Fibroblast of skin of left biceps (primary cell): Measurements from ENCODE around the gene DNMT3L.
"Not testable (repeated sequence)": the region's sequence is repeated elsewhere in the genome, so short reads cannot be mapped to it uniquely, and the experiment has no call there.

ENCODE experiments used
- DNase-seq, 2 experiments: peaks; one replicate each; pipeline ENCODE4 v3.0.0-alpha.2; 2013; ENCODE audit warnings: low read depth in 2 of 2

DNMT3L gene

GRCh38 chr21:44295163-44295573 lies 33.5 kb upstream of the DNMT3L start:
- no peak for DNase-seq

- DNase-seq, result no peak
Measured at GRCh38 chr21:44294391-44295162, 32.9 kb upstream of the DNMT3L start.

- DNase-seq, result no peak
Measured at GRCh38 chr21:44293551-44294231, 32.0 kb upstream of the DNMT3L start.

DNA sequence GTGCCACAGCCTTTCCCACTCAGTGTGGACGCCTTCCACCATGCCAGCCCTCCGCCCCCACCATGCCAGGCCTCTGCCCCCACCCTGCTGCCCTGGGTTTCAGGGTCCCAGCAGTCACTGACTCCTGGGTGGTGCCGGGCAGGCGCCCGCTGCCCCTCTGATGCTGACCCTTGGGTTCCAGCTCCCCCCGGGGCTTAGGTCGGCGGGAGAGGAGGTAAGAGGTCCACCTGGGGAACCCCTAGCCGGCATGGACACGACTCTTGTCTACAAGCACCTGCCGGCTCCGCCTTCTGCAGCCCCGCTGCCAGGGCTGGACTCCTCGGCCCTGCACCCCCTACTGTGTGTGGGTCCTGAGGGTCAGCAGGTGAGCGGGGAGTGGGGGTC lies 31.1 kb upstream of the DNMT3L start:
- DNase-seq, result no peak

DNA sequence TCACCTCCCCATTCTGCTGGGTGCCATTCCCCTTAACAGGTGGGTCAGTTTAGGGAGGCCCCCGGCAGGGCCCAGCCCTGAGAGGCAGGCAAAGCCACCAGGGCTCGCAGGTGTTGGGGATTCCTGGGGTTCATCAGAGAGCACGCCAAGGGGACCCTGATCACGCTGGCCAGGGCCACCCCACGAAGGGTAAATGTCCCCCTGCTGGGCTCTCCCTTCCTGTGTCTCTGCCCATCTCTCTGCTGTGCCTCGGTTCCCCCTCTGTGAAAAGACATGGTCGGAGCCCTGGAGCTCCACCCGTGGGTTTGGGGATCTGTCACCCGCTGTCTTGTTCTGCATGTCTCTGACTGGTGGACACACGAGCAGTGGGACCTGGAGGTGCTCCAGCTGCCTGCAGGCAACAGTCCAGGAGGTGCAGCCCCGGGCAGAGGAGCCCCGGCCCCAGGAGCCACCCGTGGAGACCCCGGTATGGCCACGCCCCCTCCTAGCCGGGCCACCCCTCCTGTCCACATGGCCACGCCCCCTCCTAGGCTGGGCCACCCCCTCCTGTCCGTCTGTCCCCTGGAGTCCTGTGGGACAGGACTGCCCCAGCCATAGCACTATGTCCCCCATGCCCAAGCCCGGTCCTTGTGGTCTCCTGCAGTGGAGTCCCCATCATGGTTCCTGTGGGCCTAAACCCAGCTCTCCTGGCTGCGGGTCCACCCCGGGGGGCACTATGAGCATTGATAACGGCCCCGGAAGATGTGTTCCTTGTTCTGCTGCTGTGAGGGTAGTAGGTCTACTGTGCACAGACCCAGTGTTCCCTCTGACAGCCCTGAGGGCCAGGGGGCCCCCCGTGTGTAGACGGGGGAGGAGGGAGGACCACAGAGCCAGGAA lies 30.5 kb upstream of the DNMT3L start:
- DNase-seq, result no peak

GRCh38 chr21:44291078-44291935 lies 29.6 kb upstream of the DNMT3L start:
- DNase-seq, result no peak

DNA sequence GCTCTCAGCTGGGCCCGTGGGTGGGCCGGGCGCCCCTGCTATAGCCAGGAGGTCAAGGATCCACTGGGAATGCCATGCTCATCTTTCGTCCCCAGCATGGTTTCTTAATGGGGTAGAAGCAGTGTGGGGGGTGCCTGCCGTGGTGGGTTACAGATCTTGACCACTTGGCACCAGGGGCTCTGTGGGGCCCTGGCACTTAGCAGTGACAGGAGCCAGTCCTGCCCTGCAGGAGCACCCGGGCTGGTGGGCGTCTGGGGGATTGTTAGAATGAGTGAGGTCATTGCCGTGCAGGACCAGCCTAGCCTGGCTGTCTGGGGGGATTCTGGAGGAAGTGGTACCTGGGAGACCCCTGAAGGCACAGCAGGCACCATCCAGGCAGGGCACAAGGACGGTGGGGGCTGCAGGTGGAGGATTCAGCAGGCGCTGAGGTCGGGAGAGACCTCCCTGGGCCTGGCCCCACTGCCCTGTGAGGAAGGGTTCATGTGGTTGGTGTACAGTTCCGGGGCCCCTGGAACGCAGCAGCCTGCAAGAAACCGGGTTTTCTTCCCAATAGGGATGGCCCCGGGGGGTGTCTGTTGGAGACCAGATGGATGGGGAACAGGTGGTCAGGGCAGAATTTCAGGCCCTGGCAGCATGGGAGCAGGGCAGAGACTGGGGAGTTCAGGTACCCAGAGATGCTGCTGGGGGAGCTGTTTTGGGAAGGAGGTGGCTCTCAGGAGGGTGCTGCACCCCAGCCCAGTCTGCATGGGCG lies 28.8 kb upstream of the DNMT3L start:
- DNase-seq, result no peak

DNA sequence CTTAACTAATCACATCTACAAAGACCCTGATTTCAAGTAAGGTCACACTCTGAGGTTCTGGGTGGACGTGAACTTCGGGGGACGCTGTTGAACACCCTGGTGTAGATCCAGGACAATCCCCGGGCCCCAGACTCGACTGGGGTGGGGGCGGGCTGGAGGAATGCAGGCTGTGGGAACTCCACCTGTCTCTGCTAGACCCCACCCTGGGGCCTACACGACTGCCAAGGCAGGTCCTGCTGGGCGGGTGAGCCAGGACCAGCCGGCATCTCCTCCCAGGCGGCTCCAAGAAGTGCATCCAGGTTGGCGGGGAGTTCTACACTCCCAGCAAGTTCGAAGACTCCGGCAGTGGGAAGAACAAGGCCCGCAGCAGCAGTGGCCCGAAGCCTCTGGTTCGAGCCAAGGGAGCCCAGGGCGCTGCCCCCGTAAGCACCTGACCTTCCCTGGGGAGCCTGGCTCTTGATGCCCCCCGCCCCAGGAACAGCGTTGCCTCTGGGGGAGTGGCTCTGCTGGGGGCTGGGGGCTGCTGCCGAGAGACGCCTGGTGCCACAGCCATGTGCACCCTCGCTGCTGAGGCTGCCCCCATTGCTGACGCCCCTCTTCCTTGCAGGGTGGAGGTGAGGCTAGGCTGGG lies 27.8 kb upstream of the DNMT3L start:
- DNase-seq, result no peak

GRCh38 chr21:44288251-44289110 lies 26.8 kb upstream of the DNMT3L start:
- no peak for DNase-seq

DNA sequence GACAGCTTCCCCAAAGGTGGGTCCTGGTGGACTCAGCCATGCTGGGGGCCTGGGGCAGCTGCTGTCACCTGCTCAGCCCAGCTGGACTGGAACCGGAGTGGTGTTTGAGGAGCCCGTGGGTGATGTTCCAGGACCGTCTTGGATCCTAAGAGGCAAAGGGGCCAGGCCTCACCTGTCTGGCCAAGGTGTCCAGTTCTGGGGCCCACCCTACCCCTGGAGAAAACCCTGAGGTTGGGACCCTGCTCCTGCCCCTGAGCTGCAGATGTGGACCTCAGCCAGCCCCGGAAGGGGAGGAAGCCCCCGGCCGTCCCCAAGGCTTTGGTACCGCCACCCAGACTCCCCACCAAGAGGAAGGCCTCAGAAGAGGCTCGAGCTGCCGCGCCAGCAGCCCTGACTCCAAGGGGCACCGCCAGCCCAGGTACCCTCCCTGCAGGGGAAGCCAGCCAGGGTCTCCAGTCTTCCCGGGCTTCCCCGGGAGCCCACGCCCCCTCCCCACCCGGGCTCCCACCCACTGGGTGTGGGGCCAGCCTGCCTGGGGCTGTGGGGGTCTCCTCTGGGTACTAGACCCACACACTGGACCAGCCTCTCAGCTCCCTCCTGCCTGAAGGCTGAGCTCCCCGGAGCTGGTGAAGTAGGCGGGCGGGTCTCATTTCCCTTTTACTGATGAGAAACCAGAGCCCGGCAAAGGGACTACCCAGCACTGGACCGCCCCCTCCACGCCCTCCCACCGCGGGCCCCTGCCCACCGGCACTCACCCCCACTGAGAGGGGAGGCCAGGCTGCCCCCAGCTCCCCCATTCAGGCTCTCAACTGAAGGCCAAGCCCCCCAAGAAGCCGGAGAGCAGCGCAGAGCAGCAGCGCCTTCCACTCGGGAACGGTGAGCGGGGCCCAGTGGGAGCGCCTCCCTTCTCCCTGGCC lies 25.3 kb upstream of the DNMT3L start:
- DNase-seq, result no peak

DNA sequence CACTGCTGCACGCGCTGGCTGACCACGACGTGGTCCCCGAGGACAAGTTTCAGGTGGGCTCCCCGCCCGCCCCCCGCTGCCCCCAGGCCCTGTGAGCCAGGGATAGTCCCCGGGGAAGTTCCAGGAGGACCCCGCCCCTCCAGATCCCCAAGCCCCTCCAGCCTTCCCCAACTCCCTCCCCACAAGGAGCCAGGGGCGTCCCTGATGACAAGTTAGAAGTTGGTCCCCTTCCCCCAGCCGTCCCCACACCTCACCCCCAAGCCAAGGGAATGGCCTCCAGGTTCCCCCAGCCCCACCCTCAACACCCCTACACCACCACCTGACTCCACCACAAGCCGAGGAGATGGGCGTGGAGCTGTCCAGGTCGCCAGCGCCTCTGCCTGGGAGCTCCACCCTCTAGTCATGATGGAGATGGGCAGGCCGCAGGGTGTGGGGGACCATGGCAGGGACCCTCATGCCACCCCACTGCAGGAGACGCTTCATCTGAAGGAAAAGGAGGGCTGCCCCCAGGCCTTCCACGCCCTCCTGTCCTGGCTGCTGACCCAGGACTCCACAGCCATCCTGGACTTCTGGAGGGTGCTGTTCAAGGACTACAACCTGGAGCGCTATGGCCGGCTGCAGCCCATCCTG lies 24.5 kb upstream of the DNMT3L start:
- DNase-seq, result no peak

- no peak for DNase-seq
Measured at GRCh38 chr21:44285138-44285992, 23.7 kb upstream of the DNMT3L start, which contains the start of gene AIRE. Gene AIRE (plus strand): TSS chr21:44285876. CDS start chr21:44286007, 131 bp downstream.

DNA sequence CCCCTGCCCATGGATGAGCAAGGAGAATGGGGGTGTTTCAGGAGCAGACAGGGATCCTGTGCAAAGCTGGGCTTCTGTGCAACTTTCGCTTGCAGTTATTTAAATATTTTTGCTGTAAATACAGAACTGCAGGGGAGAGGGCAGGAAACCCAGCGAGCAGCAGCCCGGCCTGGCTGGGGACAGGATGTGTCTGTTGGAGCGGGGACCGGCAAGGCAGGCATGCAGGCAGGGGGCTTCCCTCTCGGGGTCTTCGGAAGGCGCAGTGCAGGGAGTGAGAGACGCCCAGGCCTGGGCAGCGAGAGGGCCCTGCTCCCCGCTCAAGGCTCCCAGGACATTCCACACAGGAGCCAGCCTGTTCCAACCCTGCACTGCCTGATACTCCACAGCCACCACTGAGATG lies 22.3 kb upstream of the DNMT3L start:
- DNase-seq, result no peak

- DNase-seq, result not testable (repeated sequence)
Measured at GRCh38 chr21:44283211-44283785, 21.6 kb upstream of the DNMT3L start.

DNA sequence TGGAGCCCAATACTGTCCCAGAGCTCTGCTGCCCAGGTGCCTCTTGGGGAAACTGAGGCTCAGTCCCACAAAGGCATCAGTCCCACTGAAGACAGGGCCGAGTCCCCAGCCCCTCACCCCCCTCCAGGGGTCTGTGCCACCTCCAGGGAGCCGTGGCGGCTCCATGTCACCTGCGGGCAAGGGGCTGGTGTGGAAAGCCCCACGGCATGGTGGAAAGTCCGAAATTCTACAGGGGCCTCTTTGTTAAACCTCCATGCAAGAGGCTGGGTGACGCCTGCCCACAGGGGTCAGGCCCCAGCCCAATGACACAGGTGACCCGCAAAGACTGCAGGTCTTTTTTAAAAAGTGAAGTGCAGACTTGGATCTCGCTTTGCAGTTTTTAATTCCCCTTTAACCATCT lies 20.7 kb upstream of the DNMT3L start:
- no peak for DNase-seq

GRCh38 chr21:44281801-44282200 lies 20.1 kb upstream of the DNMT3L start:
- no peak for DNase-seq
